GM18499 (cell line): ENCODE measurements around the gene KBTBD8.

ENCODE experiments used
- ATAC-seq: cut with Tn5 transposase; IDR thresholded peaks from one replicate; pipeline ENCODE4 v1.9.1; 2021; ENCODE audit warnings: moderate number of reproducible peaks; ENCODE audit not compliant: insufficient read depth, unreplicated experiment

Gene KBTBD8

GRCh38 chr3:66998113-66998903 lies at the start of gene KBTBD8:
Gene KBTBD8, plus strand, starts transcription at chr3:66998307. Its CDS starts 49 bp downstream, at chr3:66998356.
- peak; percentile 75 for ATAC-seq

- ATAC-seq, result no peak
These were observed 49.3 kb upstream of the KBTBD8 start for GRCh38 chr3:66948838-66949237.

GRCh38 chr3:66949898-66950297 lies 48.2 kb upstream of the KBTBD8 start:
- ATAC-seq, result no peak

- no peak for ATAC-seq
These were observed 45.8 kb upstream of the KBTBD8 start for GRCh38 chr3:66952357-66952756.

GRCh38 chr3:66953934-66954445 lies 44.1 kb upstream of the KBTBD8 start:
- no peak for ATAC-seq

- no peak for ATAC-seq
These were observed 41.4 kb upstream of the KBTBD8 start for GRCh38 chr3:66956742-66957141.

GRCh38 chr3:66957367-66957766 lies 40.7 kb upstream of the KBTBD8 start:
- no peak for ATAC-seq

GRCh38 chr3:66958067-66958466 lies 40.0 kb upstream of the KBTBD8 start:
- ATAC-seq, result no peak

- ATAC-seq, result no peak
These were observed 35.4 kb upstream of the KBTBD8 start for GRCh38 chr3:66962664-66963063.

- ATAC-seq, result no peak
These were observed 26.9 kb upstream of the KBTBD8 start for GRCh38 chr3:66971245-66971644.

GRCh38 chr3:66971891-66972551 lies 26.1 kb upstream of the KBTBD8 start:
- peak; percentile 97 for ATAC-seq

- ATAC-seq, result no peak
These were observed 17.3 kb upstream of the KBTBD8 start for GRCh38 chr3:66980791-66981190.

GRCh38 chr3:66983101-66983500 lies 15.0 kb upstream of the KBTBD8 start:
- ATAC-seq, result no peak

- ATAC-seq, result no peak
These were observed 12.7 kb upstream of the KBTBD8 start for GRCh38 chr3:66985336-66985920.

- no peak for ATAC-seq
These were observed 11.7 kb upstream of the KBTBD8 start for GRCh38 chr3:66986406-66986805.

GRCh38 chr3:66989241-66989640 lies 8.9 kb upstream of the KBTBD8 start:
- ATAC-seq, result no peak

GRCh38 chr3:66989860-66990696 lies 8.0 kb upstream of the KBTBD8 start:
- ATAC-seq, result peak; percentile 56

GRCh38 chr3:66991459-66991858 lies 6.6 kb upstream of the KBTBD8 start:
- ATAC-seq, result no peak

- ATAC-seq, result no peak
These were observed 5.0 kb upstream of the KBTBD8 start for GRCh38 chr3:66993082-66993481.

- no peak for ATAC-seq
These were observed 3.5 kb upstream of the KBTBD8 start for GRCh38 chr3:66994588-66994987.
